IMR-90 (cell line): ENCODE measurements around the gene MYPN. TPM values are rescaled to one million over a fixed set of nuclear protein-coding genes. Genes with fewer than 3 reads are reported as not detected.

Source experiments
- ATAC-seq: fragments of 200-7000 bp; cut with Tn5 transposase; 2 replicates; pipeline ENCODE4 v1.9.1; 2020; ENCODE audit warnings: low read depth, mild to moderate bottlenecking, moderate library complexity
- BruUV-seq: library from RNA; stranded (reverse); fragments of 400-500 nt; replicated peaks from 2 replicates; lab custom pipeline; 2021; lab: Mats Ljungman, UMichigan
- CTCF ChIA-PET: fragments of 300-600 bp; formaldehyde crosslinking; extraction: SDS; loops from one replicate; lab custom pipeline; 2021; ENCODE audit warnings: antibody characterized with exemption; lab: Yijun Ruan, JAX
- POLR2A ChIA-PET: fragments of 300-600 bp; sonication (Branson Sonifier 250); formaldehyde crosslinking; loops from one replicate; lab custom pipeline; 2022; ENCODE audit warnings: antibody characterized with exemption; ENCODE audit not compliant: unreplicated experiment; lab: Charles Lee
- DNase-seq: peaks from one replicate; pipeline ENCODE4 v3.0.0; 2013
- H2AFZ ChIP-seq: replicated peaks from 2 replicates; pipeline ENCODE3; 2013; ENCODE audit warnings: low read length, mild to moderate bottlenecking; ENCODE audit not compliant: poor library complexity
- H2AK5ac ChIP-seq: 2 replicates; pipeline ENCODE4 v1.6.1; 2013; ENCODE audit warnings: low read depth, low read length, inconsistent platforms
- H2AK9ac ChIP-seq: replicated peaks from 2 replicates; pipeline ENCODE3; 2013; ENCODE audit warnings: mild to moderate bottlenecking, low read depth, low read length, moderate library complexity; ENCODE audit not compliant: poor library complexity
- H2BK120ac ChIP-seq: 2 replicates; pipeline ENCODE4 v1.6.1; 2013; ENCODE audit warnings: low read depth, low read length, inconsistent platforms
- H2BK15ac ChIP-seq: 3 replicates; pipeline ENCODE4 v1.6.1; 2013; ENCODE audit warnings: low read depth, low read length, inconsistent platforms
- H2BK20ac ChIP-seq: 2 replicates; pipeline ENCODE4 v1.6.1; 2013; ENCODE audit warnings: low read depth, mild to moderate bottlenecking, inconsistent platforms, low read length, moderate library complexity
- H2BK5ac ChIP-seq: 2 replicates; pipeline ENCODE4 v1.6.1; 2013; ENCODE audit warnings: mild to moderate bottlenecking, low read depth, low read length, inconsistent platforms; ENCODE audit not compliant: poor library complexity, severe bottlenecking
- H3K14ac ChIP-seq: replicated peaks from 2 replicates; pipeline ENCODE4 v1.6.1; 2013; ENCODE audit warnings: low read depth, low read length, inconsistent platforms
- H3K18ac ChIP-seq: 2 replicates; pipeline ENCODE4 v1.6.1; 2013; ENCODE audit warnings: low read depth, low read length, control low read depth
- H3K23ac ChIP-seq: 2 replicates; pipeline ENCODE4 v1.6.1; 2013; ENCODE audit warnings: low read depth, low read length, inconsistent platforms
- H3K27ac ChIP-seq: 2 replicates; pipeline ENCODE4 v1.5.1; 2013; ENCODE audit warnings: mild to moderate bottlenecking, control low read depth, low read length; ENCODE audit not compliant: insufficient read depth
- H3K27me3 ChIP-seq: 2 replicates; pipeline ENCODE4 v1.6.1; 2013; ENCODE audit warnings: low read length; ENCODE audit not compliant: control insufficient read depth, insufficient read depth
- H3K36me3 ChIP-seq: 2 replicates; pipeline ENCODE4 v1.6.1; 2013; ENCODE audit warnings: low read length, mixed read lengths; ENCODE audit not compliant: control insufficient read depth, insufficient read depth
- H3K4ac ChIP-seq: 2 replicates; pipeline ENCODE4 v1.6.1; 2013; ENCODE audit warnings: low read depth, low read length, inconsistent platforms
- H3K4me1 ChIP-seq: 2 replicates; pipeline ENCODE4 v1.6.1; 2013; ENCODE audit warnings: low read length, mixed read lengths; ENCODE audit not compliant: control insufficient read depth, insufficient read depth
- H3K4me2 ChIP-seq: 2 replicates; pipeline ENCODE4 v1.6.1; 2013; ENCODE audit warnings: low read depth, mild to moderate bottlenecking, control low read depth, low read length, moderate library complexity
- H3K4me3 ChIP-seq: 2 replicates; pipeline ENCODE4 v1.5.1; 2013; ENCODE audit warnings: low read depth, mild to moderate bottlenecking, control low read depth, low read length, moderate library complexity; ENCODE audit not compliant: insufficient read depth
- H3K56ac ChIP-seq: 2 replicates; pipeline ENCODE4 v1.6.1; 2013; ENCODE audit warnings: low read length, inconsistent platforms; ENCODE audit not compliant: insufficient read depth; ENCODE audit errors: extremely low read depth
- H3K79me1 ChIP-seq, 2 experiments: 2 replicates each; pipeline ENCODE4 v1.6.1; 2013; ENCODE audit warnings: low read length in 2 of 2, inconsistent platforms in 1 of 2, low read depth in 1 of 2
- H3K9ac ChIP-seq: 2 replicates; pipeline ENCODE4 v1.6.1; 2013; ENCODE audit warnings: low read depth, low read length, control low read depth
- H3K9me1 ChIP-seq: 2 replicates; pipeline ENCODE4 v1.6.1; 2013; ENCODE audit warnings: low read length, inconsistent platforms; ENCODE audit not compliant: insufficient read depth
- H3K9me3 ChIP-seq: 2 replicates; pipeline ENCODE4 v1.6.1; 2013; ENCODE audit warnings: low read length; ENCODE audit not compliant: control insufficient read depth, insufficient read depth
- H4K20me1 ChIP-seq: 2 replicates; pipeline ENCODE4 v1.6.1; 2013; ENCODE audit warnings: low read length, inconsistent platforms; ENCODE audit not compliant: insufficient read depth
- H4K5ac ChIP-seq: 2 replicates; pipeline ENCODE4 v1.6.1; 2013; ENCODE audit warnings: mild to moderate bottlenecking, low read depth, low read length, control low read depth
- H4K8ac ChIP-seq, 2 experiments: 2 replicates each; pipeline ENCODE4 v1.6.1; 2013; ENCODE audit warnings: low read depth in 2 of 2, low read length in 2 of 2, control low read depth in 1 of 2, inconsistent platforms in 1 of 2
- H4K91ac ChIP-seq: 2 replicates; pipeline ENCODE4 v1.6.1; 2013; ENCODE audit warnings: low read depth, low read length, inconsistent platforms; ENCODE audit not compliant: insufficient read depth
- MAZ ChIP-seq: IDR thresholded peaks from 2 replicates; pipeline ENCODE4 v1.6.1; 2012; ENCODE audit warnings: low read depth, mild to moderate bottlenecking, low read length, improper control_type of control experiment, moderate library complexity, borderline replicate concordance
- MXI1 ChIP-seq: IDR thresholded peaks from 2 replicates; pipeline ENCODE4 v1.6.1; 2012; ENCODE audit warnings: low read depth, mild to moderate bottlenecking, low read length, moderate library complexity, borderline replicate concordance
- SMC3 ChIP-seq: fragments of 150-350 bp; IDR thresholded peaks from 2 replicates; pipeline ENCODE4 v1.6.1; 2016; ENCODE audit warnings: low read depth, mild to moderate bottlenecking, antibody characterized with exemption, low read length, moderate library complexity
- WGBS, 2 experiments: methylation state at CpG; one replicate each; pipeline versions ENCODE4 v1.1.5 to v1.1.7; 2013; ENCODE audit warnings: missing lambda C conversion rate in 2 of 2; ENCODE audit not compliant: insufficient read length in 1 of 2; ENCODE audit errors: extremely low coverage in 2 of 2; 5-methylcytosine and 5-hydroxymethylcytosine counted together
- dilution Hi-C: fragments of 300-500 bp; cut with HindIII; formaldehyde crosslinking; loops from one replicate; pipeline ENCODE4 v1.14.3; 2018; ENCODE audit warnings: low sequenced_read_pairs; ENCODE audit not compliant: unreplicated experiment
- in situ Hi-C: fragments of 300-500 bp; cut with MboI; formaldehyde crosslinking; loops from 3 replicates; pipeline ENCODE4 v1.14.3; 2019; ENCODE audit warnings: low sequenced_read_pairs, inconsistent platforms, mixed read lengths
- intact Hi-C: fragments of 100-400 bp; cut with micrococcal nuclease; formaldehyde crosslinking; loops from 2 replicates; pipeline ENCODE4 v1.10.0; 2022
- polyA plus RNA-seq, 3 experiments: library from polyadenylated mRNA; depleted of rRNA; stranded (reverse); fragments of >200 nt; gene quantifications; 2 replicates each; pipeline ENCODE4 v1.2.3, GENCODE V29; 2012; ENCODE audit warnings: low replicate concordance in 1 of 3
- total RNA-seq: library from RNA; depleted of rRNA; stranded (reverse); fragments of >200 nt; gene quantifications from 2 replicates; pipeline ENCODE4 v1.2.3, GENCODE V29; 2012

The MYPN gene
- total and polyA plus RNA-seq, 2 of the 4 experiments (the other 2 are of a cell fraction): 7.8 to 13.1 TPM

DNA sequence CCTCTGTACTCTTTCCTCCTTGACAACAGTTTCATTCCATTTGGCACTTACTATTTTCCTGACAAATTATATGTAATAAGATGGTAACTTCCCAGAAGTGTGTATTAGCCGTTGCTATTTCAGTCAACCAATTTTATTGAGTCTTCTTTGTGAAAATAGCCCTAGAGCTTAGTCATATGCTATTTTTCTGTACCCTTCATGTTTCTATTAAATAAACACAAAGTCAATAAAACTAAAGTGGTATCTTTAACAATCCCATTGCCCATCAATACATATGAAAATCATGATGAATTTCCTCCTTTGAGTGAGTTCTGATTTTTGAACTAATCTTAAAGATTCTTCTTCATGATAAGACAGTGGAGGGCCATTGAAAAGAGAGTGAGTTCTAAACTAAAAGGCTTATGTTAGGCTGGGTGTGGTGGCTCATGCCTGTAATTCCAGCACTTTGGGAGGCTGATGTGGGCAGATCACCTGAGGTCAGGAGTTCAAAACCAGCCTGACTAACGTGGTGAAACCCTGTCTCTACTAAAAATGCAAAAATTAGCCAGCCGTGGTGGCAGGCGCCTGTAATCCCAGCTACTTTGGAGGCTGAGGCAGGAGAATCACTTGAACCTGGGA lies 5.9 kb upstream of the MYPN start:
- WGBS, 2 experiments: 63% methylated on average over 1 of the region's 4 CpGs; no CpG with 5 or more reads in 1 of the 2 experiments
- Histone ChIP-seq H3K23ac (no peak overlapping the region), H2BK15ac (peak overlapping the region; percentile 77; the same call in 2 of the 3 replicates), H3K14ac (0 out of 2 replicates have a peak overlapping the region, but pooled peaks have one; percentile 38), H3K18ac (peak overlapping the region; percentile 57; the same call in 1 of the 2 replicates), H3K4me1 (peaks cover 13% of the 10 kb centered on the region), H3K36me3 (no peaks in the 10 kb centered on the region), H2BK20ac (peak overlapping the region; percentile 82; the same call in 1 of the 2 replicates), H3K9ac (no peak overlapping the region), H2AK9ac (no peak overlapping the region), H3K27me3 (no peaks in the 10 kb centered on the region), H3K27ac (no peak overlapping the region), H3K4me2 (no peak overlapping the region), H4K8ac (peak overlapping the region; percentile 44 to 81; a peak in 1 of 4 replicates), H2BK5ac (peak overlapping the region; percentile 100), H3K79me1 (peaks cover 0 to 8% of the 10 kb centered on the region in 2 experiments; a peak in 2 of 4 replicates), H2AFZ (no peak overlapping the region), H3K9me3 (no peaks in the 10 kb centered on the region), H3K4me3 (no peak overlapping the region), H4K5ac (peak overlapping the region; percentile 92; the same call in 1 of the 2 replicates), H3K56ac (no peak overlapping the region), H2AK5ac (no peak overlapping the region), H4K20me1 (no peaks in the 10 kb centered on the region), H3K9me1 (peaks cover 5% of the 10 kb centered on the region; the same call in 1 of the 2 replicates), H3K4ac (peak overlapping the region; percentile 41; the same call in 1 of the 2 replicates), H2BK120ac (peak overlapping the region; percentile 68; the same call in 1 of the 2 replicates), H4K91ac (peak overlapping the region; percentile 66)
- ATAC-seq: no peak
- CTCF ChIA-PET: interaction anchor here (2.4 kb wide), 1 partner anchor 20 kb away, joined by 6 read pairs; no protein-coding TSS in a partner anchor
- DNase-seq: no peak
- intact Hi-C loops: no loop called here
- no peak for TF ChIP-seq MXI1
- no peak for TF ChIP-seq MAZ
- no peak for TF ChIP-seq SMC3
- BruUV-seq: no TSS peak
- POLR2A ChIA-PET: no interaction called here
- in situ Hi-C loops: no loop called here
- dilution Hi-C loops: no loop called here
